ENCODE measurements around the gene HIC1.

GRCh38 chr17:2070241-2071023 is 15.5 kb downstream of the HIC1 start:
- TF ChIP-seq POLR2A (IDR thresholded peaks at IDR 0.05): no peak
- TF ChIP-seq CTCF (IDR thresholded peaks at IDR 0.05): no peak

Measured in Peyer's patch (tissue), 4 donors.